ENCODE results near the gene PEF1.

GRCh38 chr1:31647106-31647505 lies 2.4 kb upstream of the PEF1 start:
- no peak for TF ChIP-seq CTCF (IDR thresholded peaks at IDR 0.05)
- no peak for TF ChIP-seq POLR2A (IDR thresholded peaks at IDR 0.05)

Measured in thyroid gland (tissue), 4 donors.